GM15510 (cell line): ENCODE data around the gene CLK3.

Experiments used
- POLR2A ChIP-seq: IDR thresholded peaks from 3 replicates; pipeline ENCODE4 v1.6.1; 2011; ENCODE audit warnings: borderline replicate concordance; ENCODE audit not compliant: insufficient read length; ENCODE audit errors: extremely low read depth

The CLK3 gene

GRCh38 chr15:74595271-74595670 lies 20.4 kb upstream of the CLK3 start:
- TF ChIP-seq POLR2A = no peak

- TF ChIP-seq POLR2A = peak; percentile 67
Measured at GRCh38 chr15:74598126-74598842, 17.4 kb upstream of the CLK3 start.

GRCh38 chr15:74599156-74599555 lies 16.5 kb upstream of the CLK3 start:
- TF ChIP-seq POLR2A = no peak

- TF ChIP-seq POLR2A = no peak
Measured at GRCh38 chr15:74603026-74603788, 12.4 kb upstream of the CLK3 start.

GRCh38 chr15:74603789-74604705 lies 11.6 kb upstream of the CLK3 start:
- no peak for TF ChIP-seq POLR2A

GRCh38 chr15:74604983-74605794 lies 10.4 kb upstream of the CLK3 start:
- no peak for TF ChIP-seq POLR2A

GRCh38 chr15:74605795-74606150 lies 9.9 kb upstream of the CLK3 start:
- no peak for TF ChIP-seq POLR2A

GRCh38 chr15:74608786-74609185 lies 6.8 kb upstream of the CLK3 start:
- TF ChIP-seq POLR2A = no peak

GRCh38 chr15:74609938-74610301 lies 5.7 kb upstream of the CLK3 start:
- no peak for TF ChIP-seq POLR2A

- TF ChIP-seq POLR2A = no peak
Measured at GRCh38 chr15:74610302-74610951, 5.2 kb upstream of the CLK3 start.

GRCh38 chr15:74611341-74611740 lies 4.3 kb upstream of the CLK3 start:
- no peak for TF ChIP-seq POLR2A

GRCh38 chr15:74611834-74612233 lies 3.8 kb upstream of the CLK3 start:
- TF ChIP-seq POLR2A = no peak

GRCh38 chr15:74612677-74613076 lies 3.0 kb upstream of the CLK3 start:
- no peak for TF ChIP-seq POLR2A
